CD4-positive, alpha-beta T cell treated with Interleukin-1 beta for 1 hour (primary cell): Measurements from ENCODE around the gene UTP14A.
"Not testable (repeated sequence)": the region's sequence is repeated elsewhere in the genome, so short reads cannot be mapped to it uniquely, and the experiment has no call there.

Experiments
- DNase-seq, 2 donors: peaks; one replicate each; pipeline ENCODE4 v3.0.0-alpha.2; 2020 to 2022

The UTP14A gene

GRCh38 chrX:129905787-129906580 is at the start of gene UTP14A:
Gene UTP14A, plus strand, starts transcription at chrX:129906164. Its CDS starts 47 bp downstream, at chrX:129906211.
- peak; percentile 86 for DNase-seq

- DNase-seq: not testable (repeated sequence)
Measured at GRCh38 chrX:129859134-129859533, 46.8 kb upstream of the UTP14A start.

GRCh38 chrX:129866321-129866720 is 39.6 kb upstream of the UTP14A start:
- not testable (repeated sequence) for DNase-seq

GRCh38 chrX:129872524-129872923 is 33.4 kb upstream of the UTP14A start:
- DNase-seq: no peak

DNA sequence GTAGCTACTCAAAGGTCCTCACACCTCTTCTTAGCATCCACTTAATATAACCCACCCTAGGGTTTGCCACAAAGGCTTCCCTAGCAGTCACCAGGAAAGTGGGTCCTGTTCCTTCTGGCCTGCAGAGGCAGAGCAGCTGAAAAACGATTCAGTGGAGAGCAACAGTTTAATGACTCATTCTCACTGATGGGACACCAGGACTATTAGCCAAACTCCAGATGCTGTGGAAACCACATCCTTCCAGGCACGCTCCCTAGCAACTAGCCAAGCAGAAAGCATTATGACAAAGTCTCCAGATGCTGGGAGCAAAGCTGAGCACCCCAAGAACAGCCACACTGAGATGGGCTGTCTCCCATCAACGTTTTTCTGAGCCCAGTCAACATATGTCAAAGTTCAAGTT is 30.3 kb upstream of the UTP14A start:
- no peak for DNase-seq

DNA sequence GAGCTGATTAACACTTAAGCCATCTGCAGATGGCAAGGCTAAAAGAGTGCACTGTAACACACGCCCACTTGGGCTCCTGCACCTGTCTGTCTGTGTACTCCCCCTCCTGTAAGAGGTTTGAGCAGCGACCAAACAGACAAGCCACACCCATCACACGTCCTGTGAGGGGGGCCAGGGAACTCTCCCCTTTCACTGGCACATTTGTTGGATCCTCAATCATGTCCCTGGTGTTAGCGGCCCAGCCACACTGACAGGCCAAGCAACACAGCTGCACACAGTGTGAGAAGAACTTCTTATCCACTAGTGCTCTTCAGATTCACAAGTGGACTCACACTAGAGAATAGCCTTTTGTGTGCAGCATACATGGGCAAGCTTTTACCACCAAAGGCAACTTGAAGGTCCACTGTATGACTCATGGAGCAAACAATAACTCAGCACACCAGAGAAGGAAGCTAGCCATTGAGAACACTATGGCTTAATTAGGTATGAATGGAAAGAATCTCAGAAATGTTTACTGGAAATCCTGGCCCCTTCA is 29.1 kb upstream of the UTP14A start:
- no peak for DNase-seq

- DNase-seq: no peak
Measured at GRCh38 chrX:129877401-129877800, 28.6 kb upstream of the UTP14A start.

GRCh38 chrX:129900054-129900453 is 5.9 kb upstream of the UTP14A start:
- no peak for DNase-seq

- no peak for DNase-seq
Measured at GRCh38 chrX:129908636-129909035, 2.7 kb downstream of the UTP14A start.

- peak; percentile 77 to 79 for DNase-seq
Measured at GRCh38 chrX:129925305-129926092, 19.5 kb downstream of the UTP14A start.

- no peak for DNase-seq
Measured at GRCh38 chrX:129930941-129931410, 25.0 kb downstream of the UTP14A start.

DNA sequence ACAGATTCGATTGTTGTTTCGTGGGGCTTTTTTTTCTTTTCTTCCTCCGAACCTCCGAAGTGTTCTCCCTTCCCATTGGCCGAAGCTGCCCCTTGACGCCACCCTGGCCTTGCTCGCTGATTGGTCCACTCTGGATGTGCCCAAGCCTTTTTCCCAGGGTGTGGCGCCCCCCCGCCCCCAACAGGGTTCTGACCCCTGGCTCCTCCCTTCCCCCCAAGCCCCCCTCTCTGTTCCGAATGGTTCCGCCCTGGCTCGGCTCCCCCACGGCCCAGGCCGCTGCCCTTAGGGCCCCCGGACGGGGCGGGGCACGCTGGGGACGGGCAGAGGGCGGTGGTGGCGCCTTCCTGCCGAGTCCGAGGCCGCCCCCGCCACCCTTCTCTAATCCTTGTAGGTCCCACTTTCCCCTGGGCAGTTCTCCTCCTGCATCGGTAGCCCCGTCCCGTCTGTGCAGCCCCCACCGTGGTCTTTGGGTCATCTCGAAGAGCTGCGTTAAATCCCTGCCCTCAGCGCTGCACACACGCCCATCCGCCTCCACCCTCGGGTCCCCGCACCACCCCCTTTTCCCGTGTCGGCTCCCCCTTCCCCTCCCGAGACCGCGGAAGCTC is 25.5 kb downstream of the UTP14A start:
- peak; percentile 82 to 89 for DNase-seq

GRCh38 chrX:129932016-129932820 is 26.3 kb downstream of the UTP14A start:
- DNase-seq: peak; percentile 85 to 90

- no peak for DNase-seq
Measured at GRCh38 chrX:129932821-129933321, 26.9 kb downstream of the UTP14A start.

DNA sequence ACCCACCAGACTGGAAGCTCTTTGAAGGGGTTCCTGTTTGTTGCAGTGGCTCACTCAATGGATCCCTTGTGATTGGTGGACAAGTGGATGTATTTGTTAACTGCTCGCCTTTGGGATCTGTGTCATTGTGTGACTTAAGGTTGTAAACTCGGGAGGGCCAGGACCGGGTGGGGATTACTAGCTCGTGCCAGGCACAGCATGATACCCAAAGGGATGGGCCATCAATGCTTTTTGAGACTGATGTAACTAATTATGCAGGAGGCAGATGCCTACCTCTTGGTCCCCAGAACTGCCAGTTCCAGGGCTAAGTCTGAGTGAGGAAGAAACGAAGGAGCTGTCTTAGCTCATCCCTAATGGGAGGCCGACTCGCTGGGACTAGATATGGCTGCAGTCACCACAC is 27.7 kb downstream of the UTP14A start:
- DNase-seq: no peak

DNA sequence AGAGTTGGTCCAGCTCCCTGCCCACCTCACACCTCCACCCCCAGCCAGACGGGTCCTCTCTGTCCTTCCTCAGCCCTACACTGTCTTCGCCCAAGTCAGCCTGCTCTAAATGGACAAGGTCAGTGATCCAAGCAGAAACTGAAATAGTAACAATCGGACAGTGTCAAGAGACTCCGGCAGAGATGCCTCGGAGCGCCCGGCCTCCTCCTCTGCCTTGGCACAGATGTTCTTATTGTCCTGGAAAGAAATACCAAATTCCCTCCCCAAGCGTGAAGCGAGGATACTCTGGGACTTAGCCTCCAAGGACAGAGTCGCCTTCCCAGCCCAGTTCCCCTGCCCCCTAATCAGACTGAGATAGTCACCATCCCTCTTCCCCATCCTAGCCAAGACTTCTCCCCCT is 28.5 kb downstream of the UTP14A start:
- no peak for DNase-seq

DNA sequence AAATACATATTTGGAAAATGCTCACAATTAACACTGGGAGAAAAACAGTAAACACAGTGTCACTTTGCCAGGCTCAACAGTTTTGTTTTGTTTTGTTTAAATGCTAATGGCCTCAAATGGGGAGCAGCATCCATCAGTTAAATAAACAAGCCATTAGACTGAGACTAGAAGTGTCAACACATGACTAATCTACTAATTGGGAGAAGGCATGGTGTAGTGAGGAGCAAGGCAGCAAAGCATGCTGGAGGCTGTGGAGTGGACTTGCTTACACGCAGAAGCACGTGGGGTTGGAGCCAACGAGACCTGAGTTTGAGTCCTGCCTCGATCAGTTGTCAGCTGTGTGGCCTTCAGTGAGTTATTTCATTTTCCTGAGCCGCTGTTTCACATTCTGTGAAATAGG is 29.0 kb downstream of the UTP14A start:
- DNase-seq: no peak

DNA sequence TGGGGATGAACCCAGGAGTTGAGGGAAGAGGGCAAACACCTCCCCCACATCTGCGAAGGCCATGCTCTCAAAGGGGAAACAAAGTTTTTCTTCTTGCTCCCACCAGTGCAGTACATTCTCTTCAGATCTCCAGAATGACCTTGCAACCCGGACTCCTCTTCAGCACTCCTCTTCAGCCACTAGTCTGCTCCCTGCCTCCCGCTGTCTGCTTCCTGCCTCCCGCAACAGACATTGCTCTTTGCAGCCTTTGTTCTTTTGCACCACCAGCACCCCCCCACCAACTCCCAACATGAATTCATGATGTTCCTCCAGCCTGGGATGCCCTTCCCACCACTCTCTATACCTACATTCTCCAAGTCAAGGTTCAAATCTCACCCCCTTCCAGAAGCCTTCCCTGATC is 32.1 kb downstream of the UTP14A start:
- DNase-seq: no peak

DNA sequence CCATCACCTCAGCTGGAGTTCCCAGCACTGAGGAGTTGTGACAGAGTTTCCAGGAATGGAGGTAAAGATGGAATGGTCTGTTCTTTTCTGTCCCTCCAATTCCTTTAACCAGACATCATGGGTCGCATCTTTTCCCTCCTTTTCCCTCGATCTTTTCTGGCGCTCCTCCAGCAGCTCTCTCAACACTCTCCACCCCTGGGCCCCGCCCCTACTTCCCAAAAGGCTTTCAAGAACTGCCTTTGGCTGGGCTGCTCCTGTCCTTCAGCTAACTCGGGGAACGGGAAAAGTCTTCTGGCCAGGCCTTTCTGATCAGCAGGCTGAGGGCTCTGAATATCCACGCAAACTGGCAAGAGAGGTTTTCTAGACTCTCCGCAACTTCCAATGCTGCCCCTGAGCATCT is 34.0 kb downstream of the UTP14A start:
- no peak for DNase-seq

GRCh38 chrX:129940721-129941120 is 34.8 kb downstream of the UTP14A start:
- no peak for DNase-seq

DNA sequence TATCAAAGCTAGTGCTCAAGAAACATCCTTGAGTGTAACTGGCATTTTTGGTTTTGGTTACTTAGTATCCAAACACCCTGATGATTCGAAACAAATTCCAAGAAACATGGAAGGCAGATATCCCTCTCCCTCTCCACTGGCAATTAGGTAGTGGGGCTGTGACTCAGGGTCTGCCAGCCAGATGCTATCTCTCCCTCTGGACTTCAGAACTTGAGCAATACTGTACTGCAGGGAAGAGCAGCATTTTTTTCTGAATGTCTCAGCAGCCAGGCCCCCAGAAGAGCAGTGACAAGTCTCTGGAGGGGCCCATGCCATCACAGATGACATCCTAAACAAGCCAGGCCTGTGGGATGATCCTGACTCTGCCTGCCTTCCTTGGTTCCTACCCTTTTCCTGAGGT is 39.2 kb downstream of the UTP14A start:
- DNase-seq: no peak

DNA sequence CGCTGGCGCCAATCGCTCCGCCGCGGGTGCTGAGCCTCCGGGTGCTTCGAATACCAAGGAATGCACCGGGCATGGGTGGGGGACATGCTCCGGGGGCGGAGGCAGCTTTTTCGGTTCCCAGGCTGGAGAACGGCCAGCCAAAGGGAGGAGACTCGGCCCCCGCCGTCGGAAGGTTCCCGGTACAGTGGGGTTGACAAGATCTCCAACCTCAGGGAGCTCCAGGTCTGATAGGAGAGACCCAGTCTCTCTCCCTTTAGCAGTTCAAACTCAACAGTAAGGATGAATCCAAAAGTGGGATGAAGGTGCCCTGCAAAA is 47.3 kb downstream of the UTP14A start:
- DNase-seq: no peak
